NCI-H2196 treated with DMSO at 0.1 percent for 48 hours (cell line): ENCODE measurements around the gene RIMS4.

Experiments
- DNase-seq: peaks from one replicate; lab custom pipeline; 2025; ENCODE audit not compliant: unreplicated experiment; lab: John Stamatoyannopoulos, UW

Gene RIMS4

DNA sequence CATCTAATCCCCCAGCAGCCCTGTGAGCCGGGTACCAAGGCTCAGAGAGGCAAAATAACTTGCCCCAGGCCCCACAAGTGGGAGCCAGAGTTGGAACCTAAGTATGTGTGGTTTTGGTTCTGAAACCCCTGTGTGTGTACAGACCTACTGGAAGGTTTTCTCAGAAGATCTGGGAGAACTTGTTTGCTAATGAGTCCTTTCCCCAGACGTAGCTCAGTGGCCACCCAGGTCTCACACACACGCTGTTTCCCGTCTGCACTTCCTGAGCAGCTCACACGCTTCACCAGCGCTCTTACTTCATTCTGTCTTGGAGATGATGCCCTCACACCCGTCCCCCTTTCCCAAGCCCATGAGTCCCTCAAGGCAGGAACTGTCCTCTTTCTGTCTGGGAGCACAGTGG is 87.0 kb downstream of the RIMS4 start:
- no peak for DNase-seq

DNA sequence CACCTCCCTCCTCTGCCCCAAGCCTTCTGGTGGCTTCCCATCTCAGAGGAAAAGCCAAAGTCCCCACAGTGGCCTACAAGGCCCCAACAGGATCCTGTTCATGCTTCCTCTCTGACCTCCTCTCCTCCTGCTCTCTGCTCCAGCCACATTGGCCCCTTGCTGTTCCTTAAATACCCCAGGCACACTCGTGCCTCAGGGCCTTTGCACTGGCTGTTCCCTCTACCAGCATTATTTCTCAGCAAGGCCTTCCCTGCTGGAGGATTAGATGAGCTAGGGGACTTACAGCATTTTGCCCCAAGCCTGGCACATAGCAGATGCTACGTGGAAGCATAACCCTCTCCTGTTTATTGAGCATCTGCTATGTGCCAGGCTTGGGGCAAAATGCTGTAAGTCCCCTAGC is 87.4 kb downstream of the RIMS4 start:
- no peak for DNase-seq

- DNase-seq = no peak
Observed at GRCh38 chr20:44721785-44722054, 88.6 kb downstream of the RIMS4 start.

GRCh38 chr20:44720997-44721784 is 89.2 kb downstream of the RIMS4 start:
- DNase-seq = no peak

- no peak for DNase-seq
Observed at GRCh38 chr20:44720621-44720996, 89.7 kb downstream of the RIMS4 start.

GRCh38 chr20:44719841-44720240 is 90.5 kb downstream of the RIMS4 start:
- DNase-seq = no peak

DNA sequence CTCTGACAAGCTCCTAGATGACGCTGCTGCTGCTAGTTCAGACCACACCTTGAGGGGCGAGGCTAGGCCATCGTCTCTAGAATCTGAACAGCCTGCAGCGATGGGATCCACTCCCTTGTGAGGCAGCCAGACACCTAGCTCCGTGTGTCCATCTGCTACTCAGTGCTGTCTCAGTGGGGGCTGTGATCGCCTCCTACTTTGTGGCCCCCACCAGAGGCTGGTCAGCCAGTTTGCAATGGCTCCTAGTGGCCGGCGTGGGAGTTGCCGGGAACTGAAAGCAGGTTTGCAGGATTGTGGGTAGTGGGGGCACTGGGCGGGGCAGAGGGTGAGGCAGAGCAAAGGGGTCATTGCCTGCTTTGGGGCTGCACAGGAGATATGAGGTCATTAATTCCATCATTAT is 92.4 kb downstream of the RIMS4 start:
- DNase-seq = no peak

- no peak for DNase-seq
Observed at GRCh38 chr20:44716309-44717106, 93.8 kb downstream of the RIMS4 start.

DNA sequence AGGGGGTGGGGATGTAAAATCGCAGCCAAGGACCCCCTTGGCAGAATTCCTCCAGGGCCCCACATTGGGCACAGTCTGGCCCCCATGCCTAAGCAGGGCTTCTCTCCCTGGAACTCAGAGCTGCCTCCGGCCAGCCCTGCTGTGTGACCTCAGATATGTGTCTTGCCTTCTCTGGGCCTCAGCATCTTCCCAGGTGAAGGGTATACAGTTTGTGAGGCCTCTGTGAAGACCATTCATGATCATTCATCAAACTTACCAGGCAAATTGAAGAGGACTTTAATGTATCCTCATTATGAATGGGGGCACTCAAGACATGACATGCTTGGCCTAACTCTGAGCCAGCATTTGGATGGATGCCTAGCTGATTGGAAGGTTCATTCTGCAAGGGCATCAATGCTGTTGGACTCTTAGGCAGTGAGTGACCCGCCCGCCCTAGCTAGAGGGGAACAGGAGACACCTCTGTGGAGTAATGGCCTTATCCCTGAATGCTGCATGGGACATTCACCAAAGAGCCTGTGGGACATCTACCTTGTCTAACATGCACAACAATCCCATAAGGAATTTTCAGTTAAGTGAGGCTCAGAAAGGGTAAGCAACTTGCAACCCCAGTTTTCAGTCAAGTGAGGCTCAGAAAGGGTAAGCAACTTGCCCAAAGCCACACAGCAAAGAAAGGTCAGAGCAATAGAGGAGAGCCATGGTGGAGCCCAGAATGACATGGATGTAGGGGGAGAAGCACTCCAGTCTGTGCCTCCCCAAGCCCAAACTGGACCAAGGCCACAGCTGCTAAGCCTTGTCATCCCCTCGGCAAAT is 94.6 kb downstream of the RIMS4 start:
- no peak for DNase-seq

- DNase-seq = peak; percentile 66
Observed at GRCh38 chr20:44714701-44715498, 95.4 kb downstream of the RIMS4 start, which contains the start of gene CCN5. Gene CCN5, plus strand, starts transcription at chr20:44715369. Its CDS starts 22 bp downstream, at chr20:44715391.

GRCh38 chr20:44714102-44714700 is 96.1 kb downstream of the RIMS4 start:
- DNase-seq = no peak

DNA sequence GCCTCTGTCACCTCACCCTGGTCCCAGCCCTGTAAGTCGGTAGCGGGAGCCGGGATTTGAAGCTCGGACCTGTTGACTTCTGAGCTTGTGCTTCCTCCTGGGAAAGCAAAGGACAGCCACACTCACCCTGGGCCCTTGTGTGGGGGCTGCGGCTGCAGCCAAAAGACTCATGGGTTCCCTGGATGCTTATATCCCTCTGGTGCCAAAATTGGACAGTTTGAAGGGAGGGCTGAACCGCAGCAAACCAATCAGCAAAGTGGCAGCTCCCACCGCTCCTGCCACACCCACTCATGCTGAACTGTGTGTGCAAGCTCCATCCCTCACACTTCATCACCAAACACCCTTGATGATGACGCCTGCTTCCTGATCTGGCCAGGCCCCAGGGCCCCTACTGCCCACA is 99.1 kb downstream of the RIMS4 start:
- DNase-seq = no peak

GRCh38 chr20:44709797-44710196 is 100.5 kb downstream of the RIMS4 start:
- no peak for DNase-seq

- DNase-seq = no peak
Observed at GRCh38 chr20:44709380-44709779, 101.0 kb downstream of the RIMS4 start.

GRCh38 chr20:44707018-44707579 is 103.2 kb downstream of the RIMS4 start:
- no peak for DNase-seq

DNA sequence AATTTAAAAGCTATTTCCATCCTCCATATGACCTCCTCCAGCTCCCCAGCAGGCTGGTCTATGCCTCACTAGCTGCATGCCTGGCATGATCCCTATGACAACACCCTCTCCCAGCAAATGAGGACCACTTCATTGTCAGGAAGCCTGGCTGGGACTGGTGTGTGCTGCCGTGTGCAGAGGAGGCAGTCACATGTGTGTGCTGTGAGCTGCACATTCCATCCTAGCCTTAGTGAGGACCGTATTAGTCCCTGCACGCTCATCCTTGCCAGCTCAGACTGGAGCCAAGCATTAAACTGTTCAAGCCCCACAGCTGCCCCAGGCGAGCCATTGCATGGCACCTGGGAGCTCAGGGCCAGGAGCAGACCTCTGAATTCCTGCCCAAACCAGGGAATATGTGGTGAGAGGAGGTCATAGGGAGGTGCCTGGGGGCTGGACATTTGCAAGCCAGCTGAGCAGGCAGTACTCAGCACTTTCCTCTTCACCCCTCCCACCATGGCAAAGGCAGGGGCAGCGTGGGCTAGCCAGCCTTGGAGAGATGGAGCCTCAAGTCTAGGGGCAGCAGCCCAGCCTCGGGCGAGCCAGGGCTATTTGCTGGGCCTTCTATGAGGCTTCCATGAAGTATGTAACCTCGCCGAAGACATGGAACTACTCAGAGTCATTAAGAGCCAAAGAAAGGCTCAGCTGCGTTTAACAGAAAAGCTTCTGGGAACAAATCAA is 103.9 kb downstream of the RIMS4 start:
- DNase-seq = no peak

DNA sequence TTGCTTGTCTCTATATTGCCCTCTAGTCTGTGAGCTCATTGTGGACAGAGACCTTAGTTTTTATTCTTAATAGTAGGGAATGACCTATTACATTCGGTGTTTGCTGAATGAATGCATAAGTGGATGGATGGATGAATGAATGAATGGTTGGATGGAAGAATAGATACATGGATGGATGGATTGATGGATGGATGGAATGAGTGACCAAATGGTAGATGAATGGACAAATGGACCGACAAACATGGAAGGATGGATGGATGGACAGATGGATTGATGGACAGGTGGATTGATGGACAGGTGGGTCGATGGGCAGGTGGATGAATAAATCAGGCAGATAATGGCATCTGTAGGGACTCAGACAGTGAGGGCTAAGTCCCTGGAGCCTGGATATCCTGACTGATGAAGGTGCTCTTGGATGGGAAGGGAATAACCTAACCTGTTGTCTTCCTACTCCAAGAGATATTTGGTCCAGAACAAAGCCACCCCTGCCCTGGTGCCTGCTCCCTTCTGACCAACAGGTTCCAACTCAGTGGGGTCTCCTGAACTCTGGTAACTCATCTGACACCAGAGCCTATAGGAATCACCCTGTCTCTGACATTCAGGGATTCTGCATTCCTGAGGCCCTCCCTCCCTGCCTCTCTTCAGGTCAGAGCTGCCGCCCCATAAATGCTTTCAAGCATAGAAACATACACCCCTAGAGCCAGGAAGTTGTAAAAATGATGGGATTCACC is 104.8 kb downstream of the RIMS4 start:
- DNase-seq = no peak

- DNase-seq = no peak
Observed at GRCh38 chr20:44704551-44704971, 105.8 kb downstream of the RIMS4 start.

GRCh38 chr20:44703956-44704488 is 106.3 kb downstream of the RIMS4 start:
- DNase-seq = no peak
